Chondrocyte (in vitro differentiated cells): ENCODE results near the gene FBRSL1. TPM values are rescaled to one million over a fixed set of nuclear protein-coding genes. Genes with fewer than 3 reads are reported as not detected.

Experiments
- DNase-seq: peaks from one replicate; pipeline ENCODE4 v3.0.0; 2021; ENCODE audit warnings: mixed read lengths, low spot score
- H3K27ac Mint-ChIP-seq: one replicate; pipeline ENCODE4 v1.8.0; 2021; ENCODE audit warnings: mild to moderate bottlenecking, moderate library complexity, mixed read lengths; ENCODE audit not compliant: unreplicated experiment
- H3K27me3 Mint-ChIP-seq: 2 replicates; pipeline ENCODE4 v1.8.0; 2021; ENCODE audit warnings: low read depth, mixed read lengths
- H3K36me3 Mint-ChIP-seq: 2 replicates; pipeline ENCODE4 v1.8.0; 2021; ENCODE audit warnings: low read depth, mixed read lengths
- H3K4me1 Mint-ChIP-seq: 2 replicates; pipeline ENCODE4 v1.8.0; 2021; ENCODE audit warnings: low read depth, mild to moderate bottlenecking, mixed read lengths
- H3K4me3 Mint-ChIP-seq: one replicate; pipeline ENCODE4 v1.8.0; 2021; ENCODE audit warnings: mild to moderate bottlenecking, moderate library complexity, mixed read lengths; ENCODE audit not compliant: unreplicated experiment
- H3K9me3 Mint-ChIP-seq: 2 replicates; pipeline ENCODE4 v1.8.0; 2021; ENCODE audit warnings: low read depth, mixed read lengths
- CTCF ChIP-seq: fragments of 200-600 bp; sonication (generic); IDR thresholded peaks from 2 replicates; pipeline ENCODE4 v1.5.0; 2021; ENCODE audit warnings: antibody characterized with exemption, mild to moderate bottlenecking, moderate library complexity
- total RNA-seq: library from RNA; stranded (reverse); gene quantifications from 3 replicates; pipeline ENCODE4 v1.2.1, GENCODE V29; 2021

Gene FBRSL1
- total RNA-seq, 1 donor from 2014 or later = 41.1 TPM

- Mint-ChIP-seq H3K36me3 (peaks cover 4% of the 10 kb centered on the region), H3K9me3 (no peaks in the 10 kb centered on the region), H3K27me3 (peaks cover 2% of the 10 kb centered on the region), H3K4me1 (peaks cover 3% of the 10 kb centered on the region), H3K27ac (no peak overlapping the region), H3K4me3 (no peak overlapping the region)
- DNase-seq = no peak
- TF ChIP-seq CTCF = no peak
These were observed 51.2 kb downstream of the FBRSL1 start for GRCh38 chr12:132541200-132541599.

- Mint-ChIP-seq H3K4me1 (peaks cover 3% of the 10 kb centered on the region), H3K27me3 (peaks cover 2% of the 10 kb centered on the region), H3K9me3 (no peaks in the 10 kb centered on the region), H3K27ac (no peak overlapping the region), H3K4me3 (no peak overlapping the region), H3K36me3 (peaks cover 4% of the 10 kb centered on the region)
- no peak for TF ChIP-seq CTCF
- DNase-seq = no peak
These were observed 52.0 kb downstream of the FBRSL1 start for GRCh38 chr12:132541996-132542395.

GRCh38 chr12:132542661-132543060 lies 52.7 kb downstream of the FBRSL1 start:
- Mint-ChIP-seq H3K4me3 (no peak overlapping the region), H3K27me3 (peaks cover 2% of the 10 kb centered on the region), H3K27ac (no peak overlapping the region), H3K9me3 (no peaks in the 10 kb centered on the region), H3K4me1 (peaks cover 3% of the 10 kb centered on the region), H3K36me3 (peaks cover 4% of the 10 kb centered on the region)
- DNase-seq = no peak
- TF ChIP-seq CTCF = no peak

GRCh38 chr12:132543298-132544079 lies 53.5 kb downstream of the FBRSL1 start:
- Mint-ChIP-seq H3K27ac (no peak overlapping the region), H3K27me3 (peaks cover 2% of the 10 kb centered on the region), H3K4me1 (peaks cover 3% of the 10 kb centered on the region), H3K9me3 (no peaks in the 10 kb centered on the region), H3K4me3 (no peak overlapping the region), H3K36me3 (peaks cover 4% of the 10 kb centered on the region)
- DNase-seq = no peak
- TF ChIP-seq CTCF = no peak

GRCh38 chr12:132544080-132544397 lies 54.1 kb downstream of the FBRSL1 start:
- no peak overlapping the region for H3K27ac Mint-ChIP-seq
- H3K9me3 Mint-ChIP-seq = no peaks in the 10 kb centered on the region
- peaks cover 3% of the 10 kb centered on the region for H3K4me1 Mint-ChIP-seq
- peaks cover 2% of the 10 kb centered on the region for H3K27me3 Mint-ChIP-seq
- H3K36me3 Mint-ChIP-seq = peaks cover 4% of the 10 kb centered on the region
- no peak for DNase-seq
- H3K4me3 Mint-ChIP-seq = no peak overlapping the region
- TF ChIP-seq CTCF = no peak
